Naive thymus-derived CD4-positive, alpha-beta T cell (primary cell): ENCODE data around the gene ARHGAP24. TPM values are rescaled to one million over a fixed set of nuclear protein-coding genes. Genes with fewer than 3 reads are reported as not detected.

ENCODE experiments used
- ATAC-seq: fragments of 150-1000 bp; cut with Tn5 transposase; 2 replicates; pipeline ENCODE4 v1.10.0; 2021; ENCODE audit warnings: mild to moderate bottlenecking, moderate library complexity
- CTCF ChIA-PET: fragments of 350-600 bp; sonication (Branson Sonifier 250); formaldehyde crosslinking; loops from one replicate; lab custom pipeline; 2021; ENCODE audit warnings: antibody characterized with exemption; lab: Charles Lee
- POLR2A ChIA-PET: fragments of 350-600 bp; sonication (Branson Sonifier 250); formaldehyde crosslinking; loops from one replicate; lab custom pipeline; 2021; ENCODE audit warnings: antibody characterized with exemption, inconsistent platforms; lab: Charles Lee
- DNase-seq, 9 donors: peaks; one replicate each; pipeline versions ENCODE4 v3.0.0 to v3.0.0-alpha.2; 2020 to 2022; ENCODE audit warnings: mixed read lengths in 1 of 9
- H3K27ac ChIP-seq: one replicate; pipeline ENCODE4 v1.7.0; 2013; ENCODE audit warnings: mild to moderate bottlenecking, low read depth, low read length, moderate library complexity
- H3K27me3 ChIP-seq, 2 donors: one replicate each; pipeline ENCODE4 v1.7.0; 2013; ENCODE audit warnings: low read length in 2 of 2, mild to moderate bottlenecking in 2 of 2, moderate library complexity in 2 of 2; ENCODE audit not compliant: control insufficient read depth in 2 of 2, insufficient read depth in 2 of 2
- H3K36me3 ChIP-seq, 3 experiments: 1 replicate in 2 of 3; 2 replicates in 1 of 3; pipeline ENCODE4 v1.7.0; 2013; ENCODE audit warnings: low read length in 3 of 3, mild to moderate bottlenecking in 3 of 3, moderate library complexity in 1 of 3; ENCODE audit not compliant: insufficient read depth in 3 of 3, control insufficient read depth in 2 of 3
- H3K4me1 ChIP-seq, 2 donors: one replicate each; pipeline ENCODE4 v1.7.0; 2013; ENCODE audit warnings: low read length in 2 of 2, mild to moderate bottlenecking in 2 of 2, moderate library complexity in 1 of 2; ENCODE audit not compliant: control insufficient read depth in 2 of 2, insufficient read depth in 2 of 2
- H3K4me3 ChIP-seq: 2 replicates; pipeline ENCODE4 v1.7.0; 2013; ENCODE audit warnings: mild to moderate bottlenecking, low read length
- H3K9me3 ChIP-seq, 3 experiments: 1 replicate in 2 of 3; 2 replicates in 1 of 3; pipeline ENCODE4 v1.7.0; 2013; ENCODE audit warnings: low read length in 3 of 3; ENCODE audit not compliant: control insufficient read depth in 2 of 3
- H3K27ac Mint-ChIP-seq, 9 donors: one replicate each; pipeline ENCODE4 v1.8.0; 2020 to 2022; ENCODE audit warnings: mixed read lengths in 9 of 9, mild to moderate bottlenecking in 8 of 9, moderate library complexity in 5 of 9, inconsistent platforms in 2 of 9
- H3K27me3 Mint-ChIP-seq, 5 donors: one replicate each; pipeline ENCODE4 v1.8.0; 2021 to 2022; ENCODE audit warnings: mixed read lengths in 5 of 5, mild to moderate bottlenecking in 1 of 5
- H3K36me3 Mint-ChIP-seq, 5 donors: one replicate each; pipeline ENCODE4 v1.8.0; 2020 to 2022; ENCODE audit warnings: mixed read lengths in 5 of 5, mild to moderate bottlenecking in 3 of 5, inconsistent platforms in 1 of 5
- H3K4me1 Mint-ChIP-seq, 7 donors: one replicate each; pipeline ENCODE4 v1.8.0; 2020 to 2022; ENCODE audit warnings: mixed read lengths in 7 of 7, mild to moderate bottlenecking in 3 of 7, inconsistent platforms in 1 of 7
- H3K4me3 Mint-ChIP-seq, 10 donors: one replicate each; pipeline ENCODE4 v1.8.0; 2020 to 2022; ENCODE audit warnings: mild to moderate bottlenecking in 10 of 10, mixed read lengths in 10 of 10, moderate library complexity in 6 of 10, inconsistent platforms in 2 of 10
- H3K9me3 Mint-ChIP-seq, 11 donors: one replicate each; pipeline ENCODE4 v1.8.0; 2020 to 2022; ENCODE audit warnings: mixed read lengths in 11 of 11, mild to moderate bottlenecking in 4 of 11, inconsistent platforms in 1 of 11, moderate library complexity in 1 of 11
- intact Hi-C, 2 donors: fragments of 100-400 bp; cut with micrococcal nuclease; formaldehyde crosslinking; loops; one replicate each; pipeline ENCODE4 v1.15.1; 2023
- polyA plus RNA-seq, 2 donors: library from polyadenylated mRNA; unstranded; fragments of 300-500 nt; fragmentation: Illumina TruSeq; gene quantifications; one replicate each; pipeline ENCODE4 v1.2.3, GENCODE V29; 2021
- total RNA-seq, 6 experiments: library from RNA in 5 of 6; stranded (reverse) in 5 of 6; gene quantifications; 1 replicate in 5 of 6; 2 replicates in 1 of 6; pipeline ENCODE4 v1.2.3 and lab custom pipeline; 2021 to 2026

Gene ARHGAP24
- total and polyA plus RNA-seq, 7 experiments from 2014 or later: 0.41 to 12.7 (median 1.3) TPM; not detected in 3

DNA sequence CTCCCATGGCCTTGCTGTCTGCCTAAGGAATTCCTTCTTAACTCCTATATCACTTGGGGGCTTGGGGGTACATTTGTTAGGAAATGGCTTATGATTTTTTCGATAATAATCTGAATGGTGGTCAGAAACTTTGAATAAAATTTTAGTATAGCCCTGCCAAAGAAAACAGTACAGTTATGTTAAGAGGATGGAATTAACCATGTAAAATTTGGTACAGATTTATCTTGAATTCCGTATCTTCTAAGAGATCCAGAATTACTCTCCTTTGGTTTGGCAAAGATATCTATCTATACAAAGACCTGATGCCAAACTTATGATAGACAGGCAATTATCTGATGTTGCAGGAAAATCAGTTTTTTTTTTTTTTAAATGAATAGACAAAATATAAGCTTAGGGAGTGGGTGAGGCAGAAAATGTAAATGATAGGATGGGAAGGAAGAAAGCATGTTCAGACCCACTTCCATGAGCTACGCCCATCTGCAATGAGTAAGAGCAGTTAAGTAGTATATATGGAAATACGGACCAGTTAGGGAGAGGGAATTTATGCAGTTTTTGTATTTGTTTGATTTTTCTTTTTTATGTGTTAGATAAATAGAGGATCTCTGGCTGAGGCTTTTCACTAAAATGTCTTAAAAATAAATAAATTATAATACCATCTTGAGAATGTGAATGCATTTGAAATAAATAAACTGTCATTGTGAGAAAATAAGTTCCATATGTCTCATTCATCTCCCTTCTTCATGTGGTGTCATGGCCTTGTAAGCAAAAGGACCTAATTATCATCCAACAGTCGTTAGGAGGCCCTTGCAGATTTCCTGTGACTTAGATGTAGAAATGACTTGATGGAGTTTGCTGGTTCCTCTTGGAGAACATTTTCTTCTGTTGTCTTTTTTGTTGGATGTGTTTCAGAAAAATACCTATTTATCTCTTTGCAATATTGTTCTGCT lies 389.6 kb downstream of the ARHGAP24 start:
- Histone ChIP-seq H3K9me3 (no peaks in the 10 kb centered on the region), H3K27me3 (no peaks in the 10 kb centered on the region), H3K36me3 (no peaks in the 10 kb centered on the region), H3K4me1 (no peaks in the 10 kb centered on the region), H3K27ac (no peak overlapping the region), H3K4me3 (no peak overlapping the region)
- Mint-ChIP-seq H3K4me3 (no peak overlapping the region), H3K4me1 (no peaks in the 10 kb centered on the region), H3K27me3 (no peaks in the 10 kb centered on the region), H3K36me3 (no peaks in the 10 kb centered on the region), H3K9me3 (peaks cover 0 to 4% (median 0%) of the 10 kb centered on the region in 11 donors), H3K27ac (no peak overlapping the region)
- POLR2A ChIA-PET: no interaction called here
- ATAC-seq (no peak), DNase-seq (no peak)
- CTCF ChIA-PET: no interaction called here
- intact Hi-C loops: no loop called here

- ChIA-PET POLR2A (no interaction called here), CTCF (no interaction called here)
- Histone ChIP-seq H3K36me3 (no peaks in the 10 kb centered on the region), H3K9me3 (no peaks in the 10 kb centered on the region), H3K4me1 (no peaks in the 10 kb centered on the region), H3K27me3 (no peaks in the 10 kb centered on the region), H3K4me3 (no peak overlapping the region), H3K27ac (no peak overlapping the region)
- peaks cover 0 to 4% (median 0%) of the 10 kb centered on the region in 11 donors for H3K9me3 Mint-ChIP-seq
- H3K27me3 Mint-ChIP-seq: no peaks in the 10 kb centered on the region
- H3K4me3 Mint-ChIP-seq: no peak overlapping the region
- no peaks in the 10 kb centered on the region for H3K36me3 Mint-ChIP-seq
- no peak for DNase-seq
- H3K27ac Mint-ChIP-seq: no peak overlapping the region
- intact Hi-C loops: no loop called here
- no peaks in the 10 kb centered on the region for H3K4me1 Mint-ChIP-seq
- no peak for ATAC-seq
Measured at GRCh38 chr4:85865256-85865655, 390.3 kb downstream of the ARHGAP24 start.

DNA sequence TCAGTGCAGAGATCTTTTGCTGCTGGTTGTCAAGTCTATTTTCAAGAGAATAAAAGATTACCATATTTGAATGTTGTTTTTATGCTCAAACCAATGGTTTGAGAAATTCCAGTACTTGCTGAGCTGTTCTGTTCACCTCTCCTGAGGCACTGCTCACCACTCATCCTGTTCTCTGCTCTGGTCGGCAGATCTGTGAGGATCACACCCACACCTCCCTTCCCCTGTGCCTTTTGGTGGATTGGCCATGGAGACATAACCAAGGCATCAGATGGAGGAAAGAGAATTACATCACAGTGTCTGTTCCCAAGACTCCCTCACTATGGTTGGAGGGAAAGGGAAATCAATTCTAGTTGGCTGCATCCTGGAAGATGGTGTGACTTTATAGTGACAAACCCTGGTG lies 391.6 kb downstream of the ARHGAP24 start:
- Mint-ChIP-seq H3K9me3 (peaks cover 0 to 4% (median 0%) of the 10 kb centered on the region in 11 donors), H3K4me1 (no peaks in the 10 kb centered on the region), H3K36me3 (no peaks in the 10 kb centered on the region), H3K27me3 (no peaks in the 10 kb centered on the region), H3K4me3 (no peak overlapping the region), H3K27ac (no peak overlapping the region)
- ATAC-seq (no peak), DNase-seq (no peak)
- Histone ChIP-seq H3K9me3 (no peaks in the 10 kb centered on the region), H3K4me3 (no peak overlapping the region), H3K27me3 (no peaks in the 10 kb centered on the region), H3K36me3 (no peaks in the 10 kb centered on the region), H3K4me1 (no peaks in the 10 kb centered on the region), H3K27ac (no peak overlapping the region)
- ChIA-PET CTCF (no interaction called here), POLR2A (no interaction called here)
- intact Hi-C loops: no loop called here

GRCh38 chr4:85867271-85867670 lies 392.3 kb downstream of the ARHGAP24 start:
- H3K9me3 ChIP-seq: no peaks in the 10 kb centered on the region
- Mint-ChIP-seq H3K27me3 (no peaks in the 10 kb centered on the region), H3K27ac (no peak overlapping the region), H3K36me3 (no peaks in the 10 kb centered on the region), H3K4me3 (no peak overlapping the region), H3K9me3 (peaks cover 0 to 4% (median 0%) of the 10 kb centered on the region in 11 donors), H3K4me1 (no peaks in the 10 kb centered on the region)
- no peak for DNase-seq
- no peak overlapping the region for H3K27ac ChIP-seq
- ChIA-PET CTCF (no interaction called here), POLR2A (no interaction called here)
- H3K4me1 ChIP-seq: no peaks in the 10 kb centered on the region
- intact Hi-C loops: no loop called here
- H3K4me3 ChIP-seq: no peak overlapping the region
- H3K36me3 ChIP-seq: no peaks in the 10 kb centered on the region
- no peak for ATAC-seq
- H3K27me3 ChIP-seq: no peaks in the 10 kb centered on the region

- POLR2A ChIA-PET: no interaction called here
- H3K9me3 Mint-ChIP-seq: peaks cover 0 to 4% (median 0%) of the 10 kb centered on the region in 11 donors
- intact Hi-C loops: no loop called here
- Histone ChIP-seq H3K27ac (no peak overlapping the region), H3K4me1 (no peaks in the 10 kb centered on the region), H3K27me3 (no peaks in the 10 kb centered on the region), H3K4me3 (no peak overlapping the region), H3K36me3 (no peaks in the 10 kb centered on the region), H3K9me3 (no peaks in the 10 kb centered on the region)
- H3K4me3 Mint-ChIP-seq: no peak overlapping the region
- CTCF ChIA-PET: no interaction called here
- no peak for DNase-seq
- H3K27me3 Mint-ChIP-seq: no peaks in the 10 kb centered on the region
- ATAC-seq: no peak
- H3K4me1 Mint-ChIP-seq: no peaks in the 10 kb centered on the region
- no peak overlapping the region for H3K27ac Mint-ChIP-seq
- no peaks in the 10 kb centered on the region for H3K36me3 Mint-ChIP-seq
Measured at GRCh38 chr4:85869181-85869580, 394.2 kb downstream of the ARHGAP24 start.

GRCh38 chr4:85870298-85871083 lies 395.5 kb downstream of the ARHGAP24 start:
- ChIA-PET CTCF (no interaction called here), POLR2A (no interaction called here)
- H3K27ac ChIP-seq: no peak overlapping the region
- ATAC-seq (no peak), DNase-seq (no peak)
- Mint-ChIP-seq H3K27me3 (no peaks in the 10 kb centered on the region), H3K4me1 (no peaks in the 10 kb centered on the region), H3K27ac (no peak overlapping the region), H3K36me3 (no peaks in the 10 kb centered on the region), H3K9me3 (no peaks in the 10 kb centered on the region), H3K4me3 (no peak overlapping the region)
- H3K4me3 ChIP-seq: no peak overlapping the region
- intact Hi-C loops: no loop called here
- H3K36me3 ChIP-seq: no peaks in the 10 kb centered on the region
- H3K4me1 ChIP-seq: no peaks in the 10 kb centered on the region
- H3K9me3 ChIP-seq: no peaks in the 10 kb centered on the region
- no peaks in the 10 kb centered on the region for H3K27me3 ChIP-seq
